SK-N-SH (cell line): ENCODE results near the gene SNRK.

Source experiments
- CTCF ChIP-seq: fragments of 200-600 bp; sonication (generic); IDR thresholded peaks from 2 replicates; pipeline ENCODE4 v1.6.1; 2017; ENCODE audit warnings: antibody characterized with exemption, mild to moderate bottlenecking, moderate library complexity
- EP300 ChIP-seq, 2 experiments: IDR thresholded peaks; 2 replicates each; pipeline versions ENCODE4 v1.4.0 to v1.6.1; 2012; ENCODE audit warnings: borderline replicate concordance in 1 of 2, low read depth in 1 of 2, low read length in 1 of 2
- FOSL2 ChIP-seq: IDR thresholded peaks from 2 replicates; pipeline ENCODE4 v1.4.0; 2012; ENCODE audit warnings: low read depth, mild to moderate bottlenecking, moderate library complexity, borderline replicate concordance
- FOXM1 ChIP-seq: IDR thresholded peaks from 2 replicates; pipeline ENCODE4 v1.4.0; 2012; ENCODE audit warnings: low read depth, mild to moderate bottlenecking
- POLR2AphosphoS5 ChIP-seq: IDR thresholded peaks from 2 replicates; pipeline ENCODE4 v1.6.1; 2012; ENCODE audit warnings: low read depth, low read length
- RAD21 ChIP-seq: IDR thresholded peaks from 2 replicates; pipeline ENCODE4 v1.6.1; 2012; ENCODE audit warnings: mild to moderate bottlenecking, low read length
- RCOR1 ChIP-seq: fragments of 150-350 bp; IDR thresholded peaks from 2 replicates; pipeline ENCODE4 v1.6.1; 2017; ENCODE audit warnings: antibody characterized with exemption, low read length
- SIN3A ChIP-seq: IDR thresholded peaks from 2 replicates; pipeline ENCODE4 v1.6.1; 2012; ENCODE audit warnings: low read depth, mild to moderate bottlenecking, low read length, moderate library complexity, borderline replicate concordance
- TAF1 ChIP-seq: IDR thresholded peaks from 2 replicates; pipeline ENCODE4 v1.6.1; 2012; ENCODE audit warnings: low read depth, mild to moderate bottlenecking, low read length, moderate library complexity, borderline replicate concordance
- TCF12 ChIP-seq: IDR thresholded peaks from 2 replicates; pipeline ENCODE4 v1.4.0; 2012
- TF ChIP-seq, protein P1 (sequence below): fragments of 150-350 bp; IDR thresholded peaks from 2 replicates; pipeline ENCODE4 v1.6.1; 2017; ENCODE audit warnings: antibody characterized with exemption, low read length, low read depth, borderline replicate concordance
- TF ChIP-seq, protein P2 (sequence below): IDR thresholded peaks from 2 replicates; pipeline ENCODE4 v1.4.0; 2012; ENCODE audit warnings: low read depth, borderline replicate concordance
- TF ChIP-seq, protein P3 (sequence below): IDR thresholded peaks from 2 replicates; pipeline ENCODE4 v1.6.1; 2012; ENCODE audit warnings: mild to moderate bottlenecking, low read depth, low read length, moderate library complexity

- TF ChIP-seq RAD21 (no peak), SIN3A (no peak), CTCF (no peak), POLR2AphosphoS5 (no peak), RCOR1 (no peak), EP300 (IDR thresholded peaks at IDR 0.05; ENCODE audit: borderline replicate concordance in 1 of 2, low read depth in 1 of 2, low read length in 1 of 2) (no peak), TAF1 (no peak), FOSL2 (no peak), TCF12 (no peak), FOXM1 (no peak)
- TF ChIP-seq, protein P1, sequence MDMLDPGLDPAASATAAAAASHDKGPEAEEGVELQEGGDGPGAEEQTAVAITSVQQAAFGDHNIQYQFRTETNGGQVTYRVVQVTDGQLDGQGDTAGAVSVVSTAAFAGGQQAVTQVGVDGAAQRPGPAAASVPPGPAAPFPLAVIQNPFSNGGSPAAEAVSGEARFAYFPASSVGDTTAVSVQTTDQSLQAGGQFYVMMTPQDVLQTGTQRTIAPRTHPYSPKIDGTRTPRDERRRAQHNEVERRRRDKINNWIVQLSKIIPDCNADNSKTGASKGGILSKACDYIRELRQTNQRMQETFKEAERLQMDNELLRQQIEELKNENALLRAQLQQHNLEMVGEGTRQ: no peak
- TF ChIP-seq, protein P2, sequence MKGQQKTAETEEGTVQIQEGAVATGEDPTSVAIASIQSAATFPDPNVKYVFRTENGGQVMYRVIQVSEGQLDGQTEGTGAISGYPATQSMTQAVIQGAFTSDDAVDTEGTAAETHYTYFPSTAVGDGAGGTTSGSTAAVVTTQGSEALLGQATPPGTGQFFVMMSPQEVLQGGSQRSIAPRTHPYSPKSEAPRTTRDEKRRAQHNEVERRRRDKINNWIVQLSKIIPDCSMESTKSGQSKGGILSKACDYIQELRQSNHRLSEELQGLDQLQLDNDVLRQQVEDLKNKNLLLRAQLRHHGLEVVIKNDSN: no peak
- TF ChIP-seq, protein P3, sequence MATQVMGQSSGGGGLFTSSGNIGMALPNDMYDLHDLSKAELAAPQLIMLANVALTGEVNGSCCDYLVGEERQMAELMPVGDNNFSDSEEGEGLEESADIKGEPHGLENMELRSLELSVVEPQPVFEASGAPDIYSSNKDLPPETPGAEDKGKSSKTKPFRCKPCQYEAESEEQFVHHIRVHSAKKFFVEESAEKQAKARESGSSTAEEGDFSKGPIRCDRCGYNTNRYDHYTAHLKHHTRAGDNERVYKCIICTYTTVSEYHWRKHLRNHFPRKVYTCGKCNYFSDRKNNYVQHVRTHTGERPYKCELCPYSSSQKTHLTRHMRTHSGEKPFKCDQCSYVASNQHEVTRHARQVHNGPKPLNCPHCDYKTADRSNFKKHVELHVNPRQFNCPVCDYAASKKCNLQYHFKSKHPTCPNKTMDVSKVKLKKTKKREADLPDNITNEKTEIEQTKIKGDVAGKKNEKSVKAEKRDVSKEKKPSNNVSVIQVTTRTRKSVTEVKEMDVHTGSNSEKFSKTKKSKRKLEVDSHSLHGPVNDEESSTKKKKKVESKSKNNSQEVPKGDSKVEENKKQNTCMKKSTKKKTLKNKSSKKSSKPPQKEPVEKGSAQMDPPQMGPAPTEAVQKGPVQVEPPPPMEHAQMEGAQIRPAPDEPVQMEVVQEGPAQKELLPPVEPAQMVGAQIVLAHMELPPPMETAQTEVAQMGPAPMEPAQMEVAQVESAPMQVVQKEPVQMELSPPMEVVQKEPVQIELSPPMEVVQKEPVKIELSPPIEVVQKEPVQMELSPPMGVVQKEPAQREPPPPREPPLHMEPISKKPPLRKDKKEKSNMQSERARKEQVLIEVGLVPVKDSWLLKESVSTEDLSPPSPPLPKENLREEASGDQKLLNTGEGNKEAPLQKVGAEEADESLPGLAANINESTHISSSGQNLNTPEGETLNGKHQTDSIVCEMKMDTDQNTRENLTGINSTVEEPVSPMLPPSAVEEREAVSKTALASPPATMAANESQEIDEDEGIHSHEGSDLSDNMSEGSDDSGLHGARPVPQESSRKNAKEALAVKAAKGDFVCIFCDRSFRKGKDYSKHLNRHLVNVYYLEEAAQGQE: no peak
Observed at GRCh38 chr3:43294975-43295374, 8.6 kb downstream of the SNRK start.
